Putamen (tissue), 1 donor: ENCODE data around the gene FCHO1.

Experiments
- DNase-seq: peaks from one replicate; pipeline ENCODE4 v3.0.0-alpha.2; 2016; ENCODE audit warnings: low spot score

The FCHO1 gene

GRCh38 chr19:17829855-17830566 lies 78.7 kb downstream of the FCHO1 start:
- DNase-seq, result peak; percentile 17

- peak; percentile 79 for DNase-seq
Measured at GRCh38 chr19:17830567-17831418, 79.5 kb downstream of the FCHO1 start.

DNA sequence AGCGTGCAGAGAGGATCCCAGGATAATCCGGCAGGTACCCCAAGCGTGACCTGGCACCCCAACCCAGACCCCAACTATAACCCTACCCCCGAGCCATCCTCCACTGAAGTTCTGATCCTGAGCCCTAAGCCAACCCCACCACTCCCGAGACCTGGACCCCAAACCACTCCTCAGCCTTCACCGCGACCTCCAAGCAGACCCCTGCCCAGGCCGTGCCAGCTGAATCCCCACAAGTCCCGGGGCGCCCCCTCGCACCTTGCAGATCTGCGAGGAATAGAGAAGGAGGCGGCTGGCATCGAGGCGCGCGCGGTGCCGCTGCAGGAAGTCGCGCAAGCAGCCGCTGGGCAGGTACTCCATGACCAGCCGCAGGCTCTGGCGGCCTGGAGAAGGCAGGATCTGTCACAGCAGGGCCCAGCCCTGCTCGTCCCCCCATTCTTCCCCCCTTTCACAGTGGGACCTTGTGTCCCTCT lies 80.2 kb downstream of the FCHO1 start:
- DNase-seq, result no peak

GRCh38 chr19:17832443-17833208 lies 81.3 kb downstream of the FCHO1 start:
- DNase-seq, result no peak

DNA sequence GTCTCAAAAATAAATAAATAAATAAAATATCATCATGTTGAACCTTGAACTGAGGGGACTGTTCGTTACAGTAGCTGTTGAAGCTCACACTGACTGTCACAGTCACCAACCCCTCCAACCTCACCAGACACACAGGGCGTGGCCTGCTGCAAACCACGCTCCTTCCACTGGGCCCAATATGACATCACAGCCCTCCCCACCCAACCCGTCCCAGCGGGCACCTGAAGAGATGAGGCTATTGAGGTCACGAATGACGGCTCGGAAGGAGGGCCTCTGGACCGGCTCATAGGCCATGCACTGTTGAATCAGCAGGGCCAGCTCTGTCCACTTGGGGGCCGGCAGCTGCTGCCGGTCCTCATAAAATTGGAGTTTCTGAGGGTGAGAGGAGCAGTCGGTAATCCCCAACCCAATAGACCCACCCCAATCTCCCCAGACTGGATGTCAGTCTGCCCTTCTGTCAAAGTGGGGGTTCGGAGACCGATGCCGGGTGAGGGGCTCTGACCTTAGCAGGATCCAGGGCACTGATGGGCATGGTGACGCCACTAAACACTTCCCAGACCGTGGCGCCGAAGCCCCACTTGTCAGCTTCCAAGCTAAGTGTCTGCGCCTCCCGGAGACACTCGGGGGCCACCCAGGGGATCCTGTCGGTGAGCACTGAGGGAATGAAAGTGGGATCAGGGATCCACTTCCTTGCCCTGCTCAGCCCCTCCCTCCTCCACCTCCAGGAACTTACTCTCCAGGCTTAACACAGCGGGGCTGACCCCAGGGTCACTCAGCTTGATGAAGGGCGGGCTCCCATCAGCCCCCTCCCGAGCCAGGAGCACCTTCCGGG lies 83.3 kb downstream of the FCHO1 start:
- no peak for DNase-seq

DNA sequence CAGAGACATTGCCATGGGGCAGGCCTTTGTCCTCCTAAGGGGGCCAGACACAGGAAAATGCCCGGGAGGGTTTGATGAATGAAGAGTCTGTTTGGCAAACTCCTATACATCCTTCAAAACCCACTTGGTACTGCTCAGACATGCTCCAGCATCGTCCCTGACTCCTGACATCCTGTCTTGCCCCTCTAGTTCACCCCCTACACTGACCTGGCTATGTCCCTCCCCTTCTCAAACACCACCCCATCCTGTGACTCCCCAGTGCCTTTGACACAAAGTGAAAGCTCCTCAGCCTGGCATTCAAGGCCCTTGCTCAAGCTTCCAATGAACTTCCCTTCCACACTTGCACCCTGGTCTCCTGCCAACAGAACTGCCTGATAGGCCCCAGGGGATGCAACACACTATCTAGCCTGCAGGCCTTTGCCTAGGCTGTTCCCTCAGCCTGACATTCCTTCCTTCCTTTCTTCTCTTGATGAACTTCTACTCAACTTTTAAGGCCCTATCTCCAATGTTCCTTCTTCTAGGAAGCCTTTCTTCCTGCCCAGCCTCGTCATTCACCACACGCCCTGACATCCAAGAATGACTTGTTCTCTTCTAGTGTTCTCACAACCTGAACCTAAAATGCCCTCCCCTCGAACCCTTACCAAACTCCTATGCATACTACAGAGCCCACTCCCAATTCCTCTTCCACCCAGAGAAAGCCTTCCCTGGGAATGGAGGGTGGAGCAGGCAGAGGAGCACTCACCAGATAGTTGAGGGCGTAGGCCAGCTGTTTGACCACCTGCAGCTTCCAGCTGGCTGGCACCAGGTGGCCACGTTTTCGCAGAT lies 84.1 kb downstream of the FCHO1 start:
- no peak for DNase-seq

DNA sequence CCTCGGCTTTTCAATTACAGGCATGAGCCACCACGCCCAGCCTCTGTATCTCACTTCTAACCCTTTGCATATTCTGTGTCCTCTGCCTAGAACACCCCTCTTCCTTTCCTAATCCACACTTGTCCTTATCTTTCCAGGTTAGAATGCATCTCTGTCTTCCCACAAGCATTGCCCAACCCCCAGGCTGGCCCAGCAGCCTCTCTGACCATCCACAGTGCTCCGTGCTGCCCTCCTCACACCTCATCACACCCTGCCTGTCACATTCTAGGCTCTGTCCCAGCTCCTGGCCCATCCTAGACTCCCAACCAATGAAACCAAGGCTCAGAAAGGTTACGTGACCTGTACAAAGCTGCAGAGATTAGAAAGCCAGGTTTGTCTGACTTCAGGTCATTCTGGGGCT lies 85.3 kb downstream of the FCHO1 start:
- DNase-seq, result no peak

GRCh38 chr19:17837972-17838371 lies 86.7 kb downstream of the FCHO1 start:
- DNase-seq, result no peak
